ENCODE results near the gene GRIA3.

Gene GRIA3

GRCh38 chrX:123199338-123199737 lies 15.3 kb downstream of the GRIA3 start:
- DNase-seq = no peak

DNA sequence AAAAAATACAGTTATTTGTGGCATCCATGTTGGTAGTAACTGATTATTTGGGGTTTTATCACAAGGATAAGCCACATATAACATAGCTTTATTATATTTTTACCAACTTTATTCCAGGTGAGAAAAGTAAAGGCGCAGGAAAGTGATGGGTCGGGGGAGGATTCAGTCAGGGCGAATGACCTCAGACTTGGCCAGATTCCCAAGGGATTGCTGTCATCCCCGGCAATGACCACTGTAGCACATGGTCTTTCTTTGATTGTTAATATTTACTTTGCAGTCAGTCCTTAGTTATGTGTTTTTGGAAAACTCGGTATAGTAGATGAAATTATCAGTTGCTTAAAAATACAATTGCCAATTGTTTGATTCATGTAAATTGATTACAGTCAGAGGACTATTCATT lies 17.6 kb downstream of the GRIA3 start:
- DNase-seq = no peak

DNA sequence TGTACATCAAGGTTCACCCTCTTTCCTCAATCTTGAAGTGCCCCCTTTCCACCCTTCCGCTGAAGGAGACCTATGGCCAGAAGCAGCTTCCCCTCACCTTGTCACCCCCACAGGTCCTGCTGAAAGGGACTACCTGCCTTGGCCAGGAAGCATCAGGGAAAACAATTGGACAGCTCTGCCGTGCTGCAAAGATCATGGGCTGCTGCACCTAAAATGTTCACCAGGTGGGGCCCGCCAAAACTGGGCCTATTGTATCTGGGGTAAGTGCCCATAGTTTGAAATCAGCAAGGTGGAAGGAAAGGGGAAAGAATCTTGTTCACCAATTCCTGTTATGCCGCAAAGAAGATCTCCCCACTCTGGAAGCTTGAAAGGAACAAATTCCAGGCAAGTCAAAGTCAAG lies 18.4 kb downstream of the GRIA3 start:
- no peak for DNase-seq

- no peak for DNase-seq
Observed at GRCh38 chrX:123203772-123204171, 19.7 kb downstream of the GRIA3 start.

GRCh38 chrX:123206176-123206575 lies 22.1 kb downstream of the GRIA3 start:
- no peak for DNase-seq

DNA sequence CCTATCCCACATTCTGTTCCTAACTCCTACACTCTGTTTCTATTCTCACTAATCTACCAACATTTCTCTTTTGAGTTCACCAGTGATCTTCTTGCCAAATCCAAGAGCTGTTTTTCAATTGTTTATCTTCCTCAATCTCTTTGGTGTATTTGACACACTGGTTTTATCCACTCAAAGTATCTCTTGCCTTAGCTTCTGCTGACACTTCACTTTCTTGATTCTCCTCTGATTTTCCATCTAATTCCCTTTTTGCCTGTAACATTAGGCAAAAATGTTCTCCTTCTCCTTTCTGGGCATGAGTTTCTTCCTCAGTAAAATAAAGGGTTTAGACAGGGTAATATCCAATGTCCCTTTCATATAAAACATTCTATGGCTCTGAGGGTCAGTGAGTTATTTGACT lies 26.2 kb downstream of the GRIA3 start:
- DNase-seq = no peak

DNA sequence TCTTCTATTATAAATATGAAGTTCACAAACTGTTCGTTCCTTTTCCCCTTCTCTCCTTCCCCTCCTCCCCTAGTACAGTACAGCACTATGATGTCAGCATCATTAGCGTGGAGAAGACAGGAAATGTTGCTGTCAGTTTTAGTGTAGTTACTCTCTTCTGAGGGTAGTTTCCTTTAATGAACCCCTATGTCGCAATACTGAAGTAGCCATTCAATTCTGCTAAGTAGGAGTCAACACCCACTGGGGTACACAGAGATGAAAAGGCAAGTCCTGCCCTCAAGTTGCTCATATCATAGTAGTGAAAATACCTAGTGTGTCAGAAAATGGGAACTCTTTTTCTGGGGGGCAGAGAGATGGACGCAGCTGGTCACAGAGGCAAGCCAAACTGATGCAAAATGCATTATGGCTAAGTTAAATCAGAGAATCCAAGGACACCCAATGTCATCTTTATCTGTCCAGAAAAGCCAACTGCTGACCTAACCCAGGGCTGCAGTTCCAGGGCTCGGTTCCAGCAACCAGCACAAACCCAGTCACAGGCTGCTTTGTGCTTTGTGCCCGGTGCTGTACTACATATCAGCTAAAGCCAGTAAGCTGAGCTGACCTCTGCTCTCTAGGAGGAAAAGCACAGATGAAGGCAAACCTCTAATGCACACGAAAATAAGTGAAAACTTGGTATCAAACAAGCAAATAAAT lies 31.5 kb downstream of the GRIA3 start:
- DNase-seq = no peak

DNA sequence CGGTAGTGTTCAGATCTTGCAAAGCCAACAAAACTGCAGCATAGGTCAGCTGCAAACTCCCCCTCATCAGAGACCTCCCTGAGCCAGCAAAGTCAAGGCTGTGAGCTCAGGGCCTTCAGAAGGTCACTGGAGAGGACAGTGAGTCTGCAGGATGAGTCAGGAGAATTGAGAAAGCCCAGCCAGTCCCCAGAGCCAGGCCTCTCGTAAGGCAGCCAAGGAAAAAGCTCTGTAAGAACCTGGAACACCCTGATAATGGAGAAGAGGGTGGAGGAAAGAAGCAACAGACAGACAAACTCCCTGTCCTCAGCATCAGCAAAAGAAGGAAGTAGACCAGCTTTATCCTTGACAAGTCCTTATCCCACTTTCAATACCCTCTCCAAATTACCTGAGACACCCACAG lies 33.0 kb downstream of the GRIA3 start:
- DNase-seq = no peak

GRCh38 chrX:123217728-123218127 lies 33.6 kb downstream of the GRIA3 start:
- DNase-seq = no peak

DNA sequence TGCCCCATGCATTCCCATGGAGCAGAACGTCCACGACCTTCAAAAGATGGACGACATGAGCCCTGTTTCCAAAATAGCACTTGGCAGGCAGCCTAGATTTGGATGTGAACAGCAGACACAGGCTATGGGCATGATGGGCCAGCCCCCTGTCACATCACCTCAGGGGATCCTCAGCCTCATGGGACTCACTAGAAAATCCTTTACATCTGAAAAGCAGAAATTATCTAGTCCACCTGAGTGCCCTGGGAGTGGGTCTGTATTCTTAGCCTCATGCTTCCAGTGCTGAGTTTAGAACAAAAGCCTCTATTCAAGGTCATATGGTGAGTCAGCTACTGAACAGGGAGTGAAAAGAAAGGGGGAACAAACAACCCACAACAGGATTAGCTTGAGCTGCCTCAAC lies 35.8 kb downstream of the GRIA3 start:
- DNase-seq = no peak

GRCh38 chrX:123222920-123223319 lies 38.8 kb downstream of the GRIA3 start:
- no peak for DNase-seq

- no peak for DNase-seq
Observed at GRCh38 chrX:123223409-123223808, 39.3 kb downstream of the GRIA3 start.

DNA sequence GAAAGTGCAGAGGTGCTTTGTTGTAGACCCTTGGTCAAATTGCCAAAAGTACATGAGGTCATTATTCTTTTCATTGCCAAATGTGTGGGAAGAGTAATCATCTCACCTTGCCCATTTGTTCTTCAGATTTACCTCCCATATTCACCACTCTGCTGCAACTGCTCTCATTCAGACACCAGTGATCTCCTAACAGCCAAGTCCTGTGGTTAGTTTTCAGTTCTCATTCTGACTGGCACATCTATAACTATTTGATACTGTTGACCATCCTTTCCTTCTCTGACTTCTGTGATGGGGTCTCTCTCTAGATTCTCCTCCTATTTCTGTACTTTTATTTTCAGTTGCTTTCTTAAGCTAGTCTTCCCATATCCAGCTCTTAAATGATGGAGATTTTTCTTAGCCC lies 39.8 kb downstream of the GRIA3 start:
- no peak for DNase-seq

DNA sequence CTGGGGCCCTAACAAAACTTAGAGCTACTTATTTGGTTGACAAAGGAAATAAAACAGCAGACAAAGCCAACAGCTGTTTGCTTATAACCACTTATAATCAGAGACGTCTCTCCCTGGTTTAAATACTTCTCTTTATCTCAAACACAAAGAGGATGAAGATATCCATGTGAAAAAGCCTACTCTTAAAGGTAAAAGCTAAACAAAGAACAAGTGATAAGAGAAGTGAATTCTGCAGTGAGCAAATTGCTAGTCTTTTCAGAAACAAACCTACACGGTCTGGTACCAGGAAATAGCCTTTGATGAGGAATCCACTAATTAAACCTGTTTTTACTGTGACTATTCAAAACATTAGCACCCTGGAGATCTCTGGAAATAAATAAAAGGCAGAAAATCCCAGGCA lies 46.7 kb downstream of the GRIA3 start:
- DNase-seq = no peak

GRCh38 chrX:123236859-123237258 lies 52.8 kb downstream of the GRIA3 start:
- no peak for DNase-seq

GRCh38 chrX:123237271-123237670 lies 53.2 kb downstream of the GRIA3 start:
- no peak for DNase-seq

DNA sequence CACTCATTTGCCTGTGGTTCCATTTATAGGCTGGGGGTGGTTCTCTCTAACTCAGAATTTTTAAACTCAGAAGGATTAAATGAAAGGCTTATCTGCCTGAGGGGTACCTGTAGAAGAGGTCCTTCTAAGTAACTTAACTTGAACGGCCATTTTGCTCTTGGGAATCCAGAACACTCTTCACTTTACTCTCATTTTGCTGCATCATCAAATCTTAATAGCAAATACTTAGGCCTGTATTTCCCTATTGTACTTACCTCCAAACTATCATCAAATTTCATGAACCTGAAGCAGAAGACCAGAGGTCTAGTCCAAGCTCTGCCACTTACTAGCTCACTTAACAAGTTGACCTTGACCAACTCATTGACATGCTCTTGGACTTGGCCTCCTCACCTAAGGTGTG lies 70.4 kb downstream of the GRIA3 start:
- no peak for DNase-seq

DNA sequence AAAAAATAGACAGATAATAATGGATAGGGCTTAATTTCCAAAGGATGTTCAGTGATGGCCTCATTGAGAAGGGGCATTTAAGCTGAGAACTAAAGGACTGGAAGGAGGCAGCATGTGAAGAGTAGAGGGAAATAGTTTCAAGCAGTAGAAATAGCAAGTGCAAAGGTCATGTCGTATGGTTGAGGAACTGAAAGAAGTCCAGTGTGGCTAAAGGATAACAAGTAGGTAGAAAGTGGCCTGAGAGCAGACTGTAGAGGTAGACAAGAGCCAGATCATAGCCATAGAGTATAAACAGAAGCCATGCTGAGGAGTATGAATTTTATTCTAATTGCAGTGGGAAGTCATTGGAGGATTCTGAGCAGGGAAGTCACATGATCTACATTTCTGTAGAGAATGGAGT lies 72.3 kb downstream of the GRIA3 start:
- no peak for DNase-seq

DNA sequence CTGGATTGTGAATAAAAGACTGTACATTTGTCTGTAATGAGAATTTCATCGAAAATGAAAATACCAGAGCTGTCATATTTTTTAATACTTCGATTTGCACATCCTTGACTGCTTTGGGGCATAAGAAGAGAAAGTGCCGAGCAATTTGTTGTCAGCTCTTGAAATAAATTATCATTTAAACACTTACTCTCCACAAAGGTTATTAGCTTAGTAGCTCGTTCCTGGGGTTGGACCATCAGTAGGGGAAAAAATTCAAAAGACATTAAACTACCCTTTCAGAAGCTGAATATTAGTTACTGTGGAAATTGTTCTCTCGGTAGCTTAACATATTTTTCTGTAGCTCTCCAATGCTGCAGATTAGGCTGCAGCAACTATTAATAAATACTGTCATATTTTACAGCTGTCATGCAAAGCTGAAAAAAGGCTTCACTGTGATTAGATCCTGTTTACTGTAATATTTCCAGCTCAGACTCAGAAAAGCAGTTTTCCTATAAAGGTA lies 76.9 kb downstream of the GRIA3 start:
- DNase-seq = no peak

DNA sequence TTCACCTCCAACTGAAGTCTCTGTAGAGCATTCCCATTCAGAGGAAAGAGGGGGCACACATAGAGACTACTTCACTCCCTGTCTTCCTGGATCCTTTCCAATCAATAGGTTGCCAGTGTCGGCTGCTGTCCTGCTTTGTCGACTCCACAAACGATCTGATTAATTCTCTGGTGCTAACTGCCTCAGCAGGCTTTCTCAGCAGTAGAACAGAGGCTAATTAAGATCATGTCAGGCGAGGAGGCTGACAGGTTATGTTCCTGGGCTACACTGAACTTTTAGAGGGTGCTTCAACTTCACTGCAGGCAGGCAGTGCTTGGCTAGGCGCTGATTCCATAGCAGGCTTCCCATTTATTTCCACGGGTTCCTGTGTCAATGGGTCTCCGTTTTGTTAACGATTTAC lies 79.2 kb downstream of the GRIA3 start:
- no peak for DNase-seq

DNA sequence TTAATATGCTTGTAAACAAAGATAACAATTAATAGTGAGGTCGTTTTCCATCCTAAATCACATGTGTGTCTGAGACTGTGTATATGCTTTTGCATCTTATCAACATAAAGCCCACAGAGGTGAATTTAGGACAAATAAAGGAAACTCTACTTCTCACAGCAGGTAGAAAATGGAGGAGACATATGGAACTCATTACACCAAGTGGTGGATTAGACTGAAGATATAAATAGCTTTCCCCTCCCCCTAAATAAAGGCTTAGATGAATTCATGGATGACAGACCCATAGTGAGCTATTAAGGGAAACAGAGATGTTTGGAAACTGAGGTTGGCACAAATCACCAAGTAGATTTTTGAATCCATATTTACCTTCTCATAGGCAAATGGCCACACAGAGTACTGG lies 79.7 kb downstream of the GRIA3 start:
- DNase-seq = no peak

- no peak for DNase-seq
Observed at GRCh38 chrX:123267220-123267619, 83.1 kb downstream of the GRIA3 start.

- no peak for DNase-seq
Observed at GRCh38 chrX:123271902-123272301, 87.8 kb downstream of the GRIA3 start.

DNA sequence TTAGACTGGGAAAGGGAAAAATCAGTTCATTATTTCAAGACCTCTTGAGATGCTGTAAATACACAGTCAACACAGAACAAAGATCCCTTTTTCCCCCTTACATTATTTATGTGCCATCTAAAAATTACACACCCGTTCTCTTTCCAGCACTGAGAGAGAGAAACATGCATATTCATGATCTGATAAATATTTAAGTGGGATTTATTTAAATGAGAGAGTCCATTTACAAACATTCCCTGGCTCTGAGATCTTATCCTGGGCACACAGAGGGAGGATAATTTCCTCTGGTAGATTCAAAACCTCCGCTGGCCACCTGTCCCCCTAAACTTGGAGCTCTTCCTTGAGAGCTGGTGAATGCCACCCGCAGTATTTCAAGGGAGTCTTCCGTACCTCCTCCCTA lies 88.6 kb downstream of the GRIA3 start:
- no peak for DNase-seq

GRCh38 chrX:123274796-123275195 lies 90.7 kb downstream of the GRIA3 start:
- DNase-seq = no peak
